ENCODE results near the gene CPNE4.

DNA sequence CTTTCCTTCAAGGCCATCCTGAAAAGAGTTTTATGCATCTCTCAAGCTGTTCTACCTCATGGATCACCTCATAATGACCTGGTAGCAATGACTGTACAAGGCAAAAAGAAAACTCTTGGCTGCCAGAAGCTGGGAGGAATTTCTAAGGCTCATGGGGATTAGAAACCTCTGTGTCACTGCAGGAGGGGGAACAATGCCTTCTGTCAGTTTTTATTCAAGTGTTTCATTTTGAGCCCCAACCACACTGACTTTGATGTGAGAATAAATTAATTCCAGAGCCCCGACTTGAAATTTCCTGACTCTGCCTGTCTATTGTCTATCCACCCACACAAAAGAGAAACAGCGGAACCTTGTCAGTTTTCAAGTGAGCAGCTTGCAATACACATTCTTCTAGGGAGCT lies 473.3 kb downstream of the CPNE4 start:
- TF ChIP-seq, protein P1, sequence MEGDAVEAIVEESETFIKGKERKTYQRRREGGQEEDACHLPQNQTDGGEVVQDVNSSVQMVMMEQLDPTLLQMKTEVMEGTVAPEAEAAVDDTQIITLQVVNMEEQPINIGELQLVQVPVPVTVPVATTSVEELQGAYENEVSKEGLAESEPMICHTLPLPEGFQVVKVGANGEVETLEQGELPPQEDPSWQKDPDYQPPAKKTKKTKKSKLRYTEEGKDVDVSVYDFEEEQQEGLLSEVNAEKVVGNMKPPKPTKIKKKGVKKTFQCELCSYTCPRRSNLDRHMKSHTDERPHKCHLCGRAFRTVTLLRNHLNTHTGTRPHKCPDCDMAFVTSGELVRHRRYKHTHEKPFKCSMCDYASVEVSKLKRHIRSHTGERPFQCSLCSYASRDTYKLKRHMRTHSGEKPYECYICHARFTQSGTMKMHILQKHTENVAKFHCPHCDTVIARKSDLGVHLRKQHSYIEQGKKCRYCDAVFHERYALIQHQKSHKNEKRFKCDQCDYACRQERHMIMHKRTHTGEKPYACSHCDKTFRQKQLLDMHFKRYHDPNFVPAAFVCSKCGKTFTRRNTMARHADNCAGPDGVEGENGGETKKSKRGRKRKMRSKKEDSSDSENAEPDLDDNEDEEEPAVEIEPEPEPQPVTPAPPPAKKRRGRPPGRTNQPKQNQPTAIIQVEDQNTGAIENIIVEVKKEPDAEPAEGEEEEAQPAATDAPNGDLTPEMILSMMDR (IDR thresholded peaks at IDR 0.05 in 8 of 11, conservative IDR thresholded peaks at IDR 0.05 in 3 of 11): no peak
- TF ChIP-seq POLR2AphosphoS5 (IDR thresholded peaks at IDR 0.05): no peak
- no peak for TF ChIP-seq POLR2A (IDR thresholded peaks at IDR 0.05)
